Measurements from ENCODE around the gene CFAP92.
"Not testable (repeated sequence)": the region's sequence is repeated elsewhere in the genome, so short reads cannot be mapped to it uniquely, and the experiment has no call there.

CFAP92 gene

DNA sequence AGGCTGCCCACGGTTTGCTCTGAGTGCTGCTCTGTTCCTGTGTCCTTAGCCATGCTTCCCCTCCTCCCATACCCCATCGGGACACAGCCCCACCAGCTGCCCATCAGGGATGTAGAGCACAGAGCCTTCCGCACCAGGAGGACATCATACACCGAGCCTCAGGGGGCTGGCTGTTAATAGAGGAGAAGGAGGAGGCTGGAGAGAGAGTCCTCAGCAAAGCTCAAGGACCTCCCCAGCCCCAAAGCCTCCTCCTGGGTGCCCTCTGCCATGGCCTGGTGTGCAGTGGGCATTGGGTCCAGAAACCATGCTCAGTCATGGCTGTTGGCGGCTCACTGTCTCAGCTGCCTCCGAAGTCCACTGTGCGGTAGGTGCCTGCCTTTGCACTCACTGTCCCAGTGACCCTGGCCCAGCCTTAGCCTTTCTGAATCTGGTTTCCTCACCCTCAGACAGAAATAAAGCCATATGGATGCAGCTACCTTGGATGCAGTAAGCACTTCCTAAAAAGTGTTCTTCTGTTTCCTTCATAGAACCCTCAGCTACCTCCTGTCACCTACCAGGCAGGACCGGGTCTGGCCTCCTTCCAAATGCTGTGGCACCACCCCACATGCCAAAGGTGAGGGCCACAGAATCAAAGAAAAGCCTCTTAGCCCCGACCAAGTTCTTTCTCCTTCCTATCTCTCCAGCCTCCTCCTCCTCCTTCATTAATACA lies 60.5 kb downstream of the CFAP92 start:
- DNase-seq: no peak

DNA sequence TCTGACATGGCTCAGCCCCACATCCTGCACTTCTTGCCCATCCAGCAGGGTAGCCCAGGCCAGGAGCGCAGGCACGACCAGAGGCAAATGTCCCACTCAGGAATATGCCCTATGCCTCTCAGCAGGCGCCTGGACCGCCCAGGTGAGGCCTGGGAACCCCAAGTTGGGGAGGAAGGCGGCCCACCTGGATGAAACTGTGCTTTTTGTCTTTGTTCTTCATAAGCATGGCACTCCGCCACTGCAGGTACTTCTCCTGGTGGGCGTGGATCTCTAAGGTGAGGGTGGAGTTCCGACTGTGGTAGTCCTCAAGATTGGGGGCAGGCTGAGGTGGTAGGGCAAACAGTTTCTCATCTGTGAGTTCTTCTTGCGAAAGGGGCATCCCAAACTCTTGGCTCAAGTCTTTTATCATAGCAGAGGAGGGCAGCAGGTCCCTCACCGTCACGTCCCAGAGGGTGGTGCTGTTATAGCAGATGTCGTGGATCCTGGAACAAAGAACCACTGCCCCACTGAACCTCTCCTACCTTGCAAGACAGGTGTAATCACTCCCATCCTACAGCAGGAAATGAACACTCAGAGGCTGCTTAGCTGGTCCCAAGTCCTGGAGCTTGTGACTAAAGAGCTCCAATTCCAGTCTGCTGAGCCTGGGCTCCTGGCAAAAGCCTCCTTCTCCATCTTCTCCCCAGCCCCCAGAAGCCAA lies 61.2 kb downstream of the CFAP92 start:
- no peak for DNase-seq

DNA sequence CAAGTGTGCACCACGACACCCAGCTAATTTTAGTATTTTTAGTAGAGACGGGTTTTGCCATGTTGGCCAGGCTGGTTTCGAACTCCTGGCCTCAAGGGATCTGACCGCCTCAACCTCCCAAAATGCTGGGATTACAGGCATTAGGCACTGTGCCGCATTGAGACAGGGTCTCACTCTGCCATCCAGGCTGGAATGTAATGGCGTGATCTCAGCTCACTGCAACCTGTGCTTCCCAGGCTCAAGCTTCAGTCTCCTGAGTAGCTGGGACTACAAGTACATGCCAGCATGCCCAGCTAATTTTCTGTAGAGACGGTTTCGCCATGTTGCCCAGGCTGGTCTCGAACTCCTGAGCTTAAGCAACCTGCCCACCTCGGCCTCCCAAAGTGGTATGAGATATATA lies 62.8 kb downstream of the CFAP92 start:
- DNase-seq: no peak

DNA sequence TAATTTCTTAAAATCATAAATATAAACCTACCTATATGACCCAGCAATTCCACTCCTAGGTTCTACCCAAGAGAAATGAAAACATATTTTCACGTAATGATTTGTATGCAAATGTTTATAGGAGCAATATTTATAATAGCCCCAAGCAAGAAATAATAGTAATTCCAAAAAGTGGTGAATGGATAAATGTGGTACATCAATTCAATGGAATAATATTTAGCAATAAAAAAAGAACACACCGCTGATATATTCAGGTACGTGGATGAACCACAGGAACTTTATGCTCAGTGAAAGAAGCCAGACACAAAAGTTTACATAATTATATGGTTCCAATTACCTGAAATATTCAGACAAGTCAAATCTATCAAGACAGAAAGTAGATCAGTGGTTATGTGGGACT lies 64.5 kb downstream of the CFAP92 start:
- no peak for DNase-seq

DNA sequence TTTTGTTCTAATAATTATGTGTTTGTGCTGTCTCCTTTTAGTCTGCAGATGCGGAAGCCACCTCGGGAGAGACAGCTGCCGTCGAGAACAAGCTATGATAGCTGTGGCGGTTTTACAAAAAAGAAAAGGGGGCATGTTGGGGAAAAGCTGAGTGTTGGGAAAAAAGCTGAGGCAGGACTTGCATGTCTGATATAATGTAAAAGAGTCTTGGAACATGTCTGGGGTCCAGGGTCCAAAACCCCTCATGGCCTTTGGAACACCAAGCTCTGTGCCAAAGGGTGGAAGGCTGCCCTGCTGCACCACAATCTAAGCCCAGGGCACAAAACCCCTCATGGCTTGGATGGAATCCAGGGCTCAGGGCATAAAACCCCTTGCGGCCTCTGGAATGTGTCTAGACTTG lies 69.9 kb downstream of the CFAP92 start:
- not testable (repeated sequence) for DNase-seq

DNA sequence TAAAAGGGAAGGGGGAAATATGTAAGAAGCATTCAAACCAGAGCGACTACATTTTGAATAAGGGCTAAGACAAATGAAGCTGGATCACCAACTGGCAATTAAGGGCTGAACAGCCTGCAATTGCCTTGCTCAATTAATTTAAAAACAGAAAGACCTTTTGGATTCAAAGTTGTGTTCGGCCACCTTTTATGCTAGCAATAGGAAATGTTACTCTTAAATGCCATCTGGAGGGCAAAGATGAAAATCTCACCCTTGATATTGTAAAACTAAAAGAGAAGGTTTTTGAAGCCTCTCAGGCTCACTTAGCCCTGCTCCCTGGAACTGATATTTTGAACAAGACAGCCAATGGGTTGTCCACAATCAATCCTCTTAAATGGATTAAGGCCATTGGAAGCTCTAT lies 70.3 kb downstream of the CFAP92 start:
- DNase-seq: no peak

DNA sequence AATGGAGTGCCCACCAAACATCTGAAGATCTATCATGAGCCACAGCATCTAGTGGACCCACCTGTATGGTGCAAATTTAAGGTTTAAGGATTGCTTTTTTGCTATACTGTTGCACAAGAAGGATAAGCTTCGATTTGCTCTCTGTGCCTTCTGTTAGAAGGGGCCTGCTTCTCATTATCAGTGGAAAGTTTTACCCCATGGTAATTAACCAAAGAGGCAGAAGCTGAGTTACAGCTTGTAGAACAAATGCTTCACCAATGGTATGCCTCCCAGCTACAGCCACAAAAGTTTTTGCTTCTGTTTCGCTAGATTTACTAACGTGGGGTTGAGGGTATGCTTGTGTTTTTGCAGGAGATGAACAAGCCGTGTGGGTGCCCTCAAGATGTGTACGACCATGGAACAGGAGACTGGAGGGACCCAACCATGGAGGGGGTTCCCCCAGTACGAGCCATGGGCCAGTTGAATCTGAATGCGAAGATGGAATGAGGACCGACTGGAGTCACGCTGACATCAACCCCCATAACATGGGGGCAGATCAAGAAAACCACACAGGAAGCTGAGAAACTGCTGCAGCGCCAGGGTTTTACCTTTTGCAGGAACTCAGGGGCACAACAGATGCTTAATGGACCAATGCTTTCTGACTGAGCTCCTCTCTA lies 70.9 kb downstream of the CFAP92 start:
- no peak for DNase-seq

DNA sequence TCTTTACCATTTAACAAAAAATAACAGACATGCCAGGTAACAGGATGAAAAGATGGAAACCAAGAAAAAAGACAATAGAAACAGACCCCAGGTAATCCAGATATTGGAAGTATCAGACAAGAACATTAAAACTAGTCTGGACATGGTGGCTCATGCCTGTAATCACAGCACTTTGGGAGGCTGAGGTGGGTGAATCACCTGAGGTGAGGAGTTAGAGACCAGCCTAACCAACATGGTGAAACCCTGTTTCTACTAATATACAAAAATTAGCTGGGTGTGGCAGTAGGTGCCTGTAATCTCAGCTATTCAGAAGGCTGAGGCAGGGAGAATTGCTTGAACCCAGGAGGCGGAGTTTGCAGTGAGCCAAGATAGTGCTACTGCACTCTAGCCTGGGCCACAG lies 73.9 kb downstream of the CFAP92 start:
- DNase-seq: no peak

DNA sequence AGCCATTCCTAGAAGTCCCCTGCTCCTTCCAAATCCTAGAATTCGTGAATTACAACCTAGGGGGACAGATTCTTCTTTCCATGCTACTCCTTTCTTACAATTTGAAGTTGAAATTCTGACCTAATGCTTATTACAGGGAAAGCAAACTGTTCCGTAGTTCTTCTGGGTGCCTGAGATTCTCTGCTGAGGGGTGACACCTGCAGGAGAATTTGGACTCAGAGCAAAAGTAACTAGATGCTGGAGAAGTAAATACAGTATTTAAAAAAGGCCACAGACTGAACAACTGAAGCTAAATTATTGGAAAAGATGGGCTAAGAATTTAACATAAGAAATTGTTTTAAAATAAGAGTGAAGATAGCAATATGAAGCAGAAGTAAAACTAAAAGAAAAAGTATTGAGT lies 76.6 kb downstream of the CFAP92 start:
- DNase-seq: no peak

DNA sequence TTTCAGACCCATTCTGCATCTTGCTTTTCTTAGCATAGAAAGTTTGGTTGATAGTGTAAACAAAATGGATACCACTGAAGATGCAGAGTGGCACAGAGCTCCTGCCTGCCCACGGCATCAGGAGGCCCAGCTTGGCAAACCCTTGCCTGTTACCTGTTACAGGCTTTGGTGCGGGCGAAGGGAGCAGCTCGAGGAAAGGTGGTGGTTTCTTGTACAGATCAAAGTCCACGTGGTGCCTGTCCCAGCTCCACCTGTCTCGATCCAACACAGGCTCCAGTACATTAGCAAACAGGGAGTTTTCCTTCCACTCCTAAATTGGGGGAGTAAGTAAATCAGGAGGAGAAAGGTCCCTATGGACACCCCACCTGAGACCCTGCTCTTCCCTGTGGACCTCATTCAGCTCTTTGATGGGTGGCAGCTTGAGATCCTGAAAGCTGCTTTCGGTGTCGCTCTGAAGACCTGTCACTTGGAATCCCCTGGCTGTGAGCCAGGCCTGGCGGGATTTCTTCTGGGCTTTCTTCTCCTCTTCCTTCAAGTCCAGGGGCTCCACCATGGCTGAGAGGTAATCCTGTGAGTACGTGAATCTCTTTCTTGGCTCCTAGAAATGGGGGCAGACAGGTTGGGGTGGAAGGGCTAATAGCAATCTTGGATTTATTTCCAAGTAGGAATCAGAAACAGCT lies 78.8 kb downstream of the CFAP92 start:
- DNase-seq: no peak

DNA sequence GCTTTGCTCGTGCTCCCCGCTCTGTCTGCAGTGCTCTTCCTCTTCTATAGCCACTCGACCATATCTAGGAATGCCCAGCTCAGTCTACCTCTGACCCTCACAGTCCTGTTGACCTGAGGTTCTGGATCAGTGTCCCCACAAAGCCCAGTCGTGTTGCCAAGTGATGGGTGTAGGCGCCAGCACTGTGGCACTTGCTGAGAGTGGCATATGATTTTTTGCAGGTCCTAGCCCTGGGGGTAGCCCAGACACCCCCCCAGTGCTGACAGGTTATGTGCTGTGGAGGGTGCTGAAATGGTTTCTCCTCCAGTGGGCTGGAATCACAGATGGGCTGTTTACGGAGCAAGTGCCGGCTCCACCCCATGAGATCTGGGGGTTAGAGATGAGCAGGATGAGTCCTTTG lies 82.0 kb downstream of the CFAP92 start:
- no peak for DNase-seq

DNA sequence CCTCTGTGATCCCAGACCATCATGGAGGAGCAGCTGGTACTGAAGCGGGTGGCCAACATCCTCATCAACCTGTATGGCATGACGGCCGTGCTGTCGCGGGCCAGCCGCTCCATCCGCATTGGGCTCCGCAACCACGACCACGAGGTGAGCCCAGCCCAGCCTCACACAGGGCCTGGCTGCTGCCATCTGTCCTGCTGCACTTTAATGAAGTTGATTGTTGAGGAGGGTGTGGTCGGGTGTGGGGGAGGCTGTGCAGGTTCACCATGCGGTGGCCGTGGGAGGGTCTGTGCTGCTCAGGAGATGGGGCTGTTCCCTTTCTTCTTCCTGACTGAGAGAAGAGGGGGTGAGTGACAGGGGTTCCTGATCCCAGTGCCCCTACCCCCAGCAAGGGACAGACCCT lies 83.9 kb downstream of the CFAP92 start:
- DNase-seq: no peak

DNA sequence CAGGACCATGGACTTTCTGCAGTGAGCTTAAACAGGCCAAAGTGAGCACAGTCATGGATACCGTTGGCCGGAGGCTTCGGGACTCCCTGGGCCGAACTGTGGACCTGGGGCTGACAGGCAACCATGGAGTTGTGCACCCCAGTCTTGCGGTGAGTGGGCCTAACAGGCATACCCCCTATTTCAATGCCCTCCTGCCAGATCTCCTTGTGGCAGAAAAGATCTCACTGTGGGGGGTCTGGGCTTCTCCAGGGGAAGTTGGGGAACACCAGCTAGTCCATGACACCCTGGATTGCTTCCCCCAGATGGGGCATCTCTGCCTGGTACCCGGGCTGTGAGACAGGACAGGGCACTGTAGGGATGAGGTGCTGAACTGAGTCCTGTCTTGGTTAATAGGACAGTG lies 84.9 kb downstream of the CFAP92 start:
- no peak for DNase-seq

DNA sequence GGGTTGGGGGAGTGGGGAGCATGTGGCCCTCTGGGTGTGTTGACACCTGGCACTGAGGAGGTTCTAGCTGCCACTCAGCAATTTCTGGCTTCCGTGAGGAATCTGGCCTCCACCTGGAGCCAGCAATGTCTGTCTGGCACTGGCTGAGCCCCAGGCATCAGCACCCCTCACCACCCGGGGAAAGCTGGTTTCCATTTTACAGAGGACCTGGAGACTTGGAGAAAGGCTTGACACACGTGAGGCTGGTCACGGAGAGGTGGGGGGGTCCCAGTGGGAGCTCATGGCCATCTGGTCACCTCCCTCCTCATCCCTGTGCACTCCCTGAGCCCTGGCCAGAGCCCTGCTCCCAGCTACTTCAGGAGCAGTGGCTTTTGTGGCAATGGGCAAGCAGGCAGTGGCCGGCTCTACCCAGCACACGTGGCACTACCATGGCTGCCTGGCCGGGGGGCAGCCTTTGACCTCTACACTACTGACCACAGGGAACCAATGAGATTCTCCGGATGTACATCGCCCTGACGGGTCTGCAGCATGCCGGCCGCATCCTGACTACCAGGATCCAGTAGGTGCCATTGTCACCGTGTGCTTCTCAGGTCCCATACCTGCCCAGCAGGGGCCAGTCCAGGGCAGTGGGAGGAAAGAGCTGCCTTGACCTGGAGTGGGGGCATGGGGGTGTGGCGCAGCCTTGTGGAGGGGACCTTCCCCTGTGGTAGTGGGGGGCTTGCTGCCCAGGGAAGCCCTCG lies 86.0 kb downstream of the CFAP92 start:
- no peak for DNase-seq

DNA sequence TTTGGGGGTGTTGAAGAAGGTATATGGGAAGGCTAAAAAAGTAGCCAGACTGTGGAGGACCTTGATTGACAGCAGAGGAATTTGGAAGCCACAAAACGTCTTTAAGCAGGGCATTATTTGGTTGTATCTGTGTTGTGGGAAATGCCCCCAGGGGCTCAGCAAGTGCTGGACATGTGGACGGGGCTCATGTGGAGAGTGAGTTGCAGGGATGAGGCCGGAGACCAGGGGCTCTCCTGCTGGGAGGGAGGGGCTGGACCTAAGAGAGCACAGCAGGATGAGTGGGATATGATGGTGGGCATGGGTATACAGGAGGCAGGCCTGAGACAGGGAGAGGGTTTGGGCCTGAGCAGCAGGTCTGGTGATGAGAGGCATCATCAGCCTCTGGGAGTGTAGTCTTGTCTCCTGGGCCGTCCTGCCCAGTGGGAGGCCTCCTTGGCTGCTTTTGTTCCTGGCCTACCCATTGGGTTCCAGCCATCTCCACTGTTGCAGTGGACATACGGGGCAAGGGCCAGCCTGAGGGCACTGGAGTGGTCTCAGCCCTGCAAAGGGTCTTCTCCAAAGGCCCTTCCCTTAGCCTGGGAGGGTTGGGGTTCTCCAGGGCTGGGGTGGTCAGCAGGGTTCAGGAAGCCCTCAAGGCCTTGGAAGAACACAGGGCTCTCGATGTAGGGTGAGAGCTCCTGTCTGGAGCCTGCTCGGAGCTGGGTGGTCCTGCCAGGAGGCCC lies 86.9 kb downstream of the CFAP92 start:
- DNase-seq: no peak

DNA sequence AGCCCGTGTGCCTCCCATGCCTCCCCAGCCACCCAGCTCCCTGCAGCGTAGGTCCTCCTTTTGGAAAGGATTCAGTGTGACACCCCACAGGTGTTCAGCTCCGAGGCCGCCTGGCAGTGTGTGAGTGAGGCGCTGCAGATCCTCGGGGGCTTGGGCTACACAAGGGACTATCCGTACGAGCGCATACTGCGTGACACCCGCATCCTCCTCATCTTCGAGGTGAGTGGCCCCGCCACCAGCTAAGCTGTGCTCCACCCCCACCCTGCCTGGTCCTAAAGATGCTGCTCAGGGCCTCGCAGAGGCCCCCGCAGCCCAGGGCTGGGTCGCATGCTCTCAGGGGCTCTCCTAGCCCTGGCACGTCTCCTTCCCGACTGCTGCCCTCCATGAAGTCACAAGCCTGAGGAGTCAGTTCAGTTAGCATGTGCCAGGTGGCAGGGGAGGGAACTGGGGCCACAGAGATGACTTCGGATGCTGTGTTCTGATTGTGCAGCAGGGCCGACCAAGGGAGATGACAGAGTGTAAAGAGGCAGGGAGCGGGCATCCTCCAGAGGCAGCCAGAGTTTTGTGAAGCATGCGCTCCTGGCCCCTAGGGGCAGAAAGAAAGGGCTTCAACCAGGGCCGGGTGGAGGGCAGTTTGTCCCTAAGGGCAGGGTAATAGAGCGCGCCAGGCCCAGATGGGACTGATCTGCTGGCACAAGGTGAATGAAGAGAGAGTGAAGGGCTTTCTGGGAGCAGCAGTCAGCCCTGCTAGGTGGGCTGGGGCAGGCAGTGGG lies 87.7 kb downstream of the CFAP92 start:
- no peak for DNase-seq

DNA sequence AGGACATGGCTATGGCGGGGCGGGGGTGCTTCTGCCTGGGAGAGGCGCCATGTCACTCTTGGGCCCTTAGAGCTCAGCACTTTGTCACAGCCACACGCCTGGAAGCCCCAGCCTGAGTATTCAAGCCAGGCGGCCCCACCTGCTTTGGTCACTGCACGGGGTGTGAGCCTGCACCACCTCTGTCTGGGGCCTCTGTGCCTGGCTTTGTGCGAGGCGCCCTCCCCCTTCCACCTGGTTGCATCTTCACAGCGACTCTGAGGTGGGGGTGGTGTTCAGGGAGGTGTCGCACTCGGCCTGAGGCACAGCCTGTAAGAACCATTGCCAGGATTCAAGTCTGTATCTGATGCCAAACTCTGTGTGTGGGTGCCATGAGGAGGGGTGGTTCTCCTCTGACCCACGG lies 90.4 kb downstream of the CFAP92 start:
- no peak for DNase-seq

DNA sequence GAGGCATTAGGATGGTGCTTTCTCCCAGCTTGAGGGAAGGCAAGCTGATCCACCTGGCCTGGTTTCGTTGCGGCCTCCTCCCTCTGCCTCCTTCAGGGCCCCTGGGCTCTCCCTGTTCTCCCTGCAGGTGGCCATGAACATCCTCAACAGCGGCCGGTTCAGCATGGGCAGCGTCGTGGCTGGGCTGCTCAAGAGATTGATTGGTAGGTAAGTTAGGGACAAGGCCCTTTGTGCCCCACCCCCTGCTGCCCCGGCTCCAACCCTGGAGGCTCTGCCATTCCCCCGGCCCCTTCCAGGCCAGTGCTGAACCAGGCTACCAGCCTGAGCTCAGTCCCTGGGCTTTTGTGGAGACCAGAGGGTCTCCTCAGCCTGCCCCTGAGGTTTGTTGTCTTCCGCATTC lies 91.5 kb downstream of the CFAP92 start:
- DNase-seq: no peak

DNA sequence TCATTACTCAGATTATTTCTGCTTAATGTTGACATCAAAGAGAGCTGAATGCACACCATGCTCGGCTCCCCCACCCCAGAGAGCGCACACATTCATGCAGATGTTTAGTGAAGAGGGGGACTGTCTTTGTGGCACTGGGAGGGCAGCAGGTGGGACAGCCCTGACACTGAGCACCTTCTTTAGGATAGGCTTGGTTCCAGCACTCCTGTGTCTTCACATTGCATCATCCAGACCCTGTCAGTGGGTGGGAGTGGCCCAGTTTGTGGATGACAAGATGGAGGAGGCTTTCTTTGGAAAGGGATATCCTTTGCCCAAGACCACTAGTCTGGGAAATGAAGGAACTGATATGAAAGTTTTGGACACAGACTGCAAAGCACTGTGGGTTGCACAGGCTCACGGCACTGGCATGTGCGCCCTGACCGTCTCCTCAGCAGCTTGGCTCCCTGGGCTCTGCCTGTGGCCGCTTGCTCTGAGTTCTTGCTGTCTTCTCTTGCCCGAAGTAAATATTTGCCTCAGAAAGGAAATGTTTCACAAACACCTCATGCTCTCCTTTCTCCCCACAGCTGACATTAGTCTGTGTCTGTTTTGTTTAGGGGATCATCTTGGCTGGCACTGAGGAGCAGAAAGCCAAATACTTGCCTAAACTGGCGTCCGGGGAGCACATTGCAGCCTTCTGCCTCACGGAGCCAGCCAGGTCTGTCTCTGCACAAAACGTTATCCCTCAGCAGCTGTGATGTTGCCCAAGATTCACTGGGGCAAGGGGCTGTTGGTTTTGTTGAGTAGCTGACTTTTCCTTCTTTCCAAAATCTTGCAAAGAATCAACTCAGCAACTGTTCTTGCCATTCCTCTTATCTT lies 97.8 kb downstream of the CFAP92 start:
- no peak for DNase-seq

DNA sequence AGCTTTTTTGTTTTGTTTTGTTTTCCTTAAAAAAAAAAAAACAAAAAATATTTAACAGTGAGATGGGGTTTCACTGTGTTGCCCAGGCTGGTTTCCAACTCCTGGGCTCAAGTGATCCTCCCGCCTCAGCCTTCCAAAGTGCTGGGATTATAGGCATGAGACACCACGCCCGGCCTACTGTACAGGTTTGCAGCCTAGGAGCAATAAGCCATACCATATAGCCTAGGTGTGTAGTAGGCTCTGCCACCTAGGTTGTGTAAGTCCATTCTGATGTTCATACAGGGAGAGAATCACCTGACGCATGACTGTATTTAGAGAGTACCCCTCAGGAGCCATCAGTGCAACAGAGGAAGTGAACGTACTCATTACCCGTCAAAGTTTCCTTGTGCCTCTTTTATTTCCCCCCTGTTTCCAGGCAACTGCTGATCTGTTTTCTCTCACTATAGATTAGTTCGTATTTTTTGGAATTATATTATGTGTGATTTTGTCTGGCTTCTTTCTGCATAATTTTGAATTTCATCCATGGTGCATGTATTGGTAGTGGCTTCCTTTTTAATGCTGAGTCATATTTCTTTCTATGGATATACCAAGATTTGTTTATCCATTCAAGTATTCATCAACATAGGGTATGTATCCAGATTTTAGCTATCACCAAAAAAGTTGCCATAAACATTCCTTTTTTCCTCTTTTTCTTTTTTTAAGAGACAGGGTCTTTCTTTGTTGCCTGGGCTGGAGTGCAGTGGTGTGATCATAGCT lies 104.6 kb downstream of the CFAP92 start:
- DNase-seq: no peak
